HUES64 (cell line): ENCODE data around the gene HTRA2.

Source experiments
- H3K27ac ChIP-seq: 2 replicates; pipeline ENCODE4 v1.7.0; 2013; ENCODE audit warnings: low read depth, low read length, inconsistent platforms
- H3K27me3 ChIP-seq: 2 replicates; pipeline ENCODE4 v1.6.1; 2013; ENCODE audit warnings: mild to moderate bottlenecking, low read length; ENCODE audit not compliant: insufficient read depth
- H3K36me3 ChIP-seq: 2 replicates; pipeline ENCODE4 v1.6.1; 2013; ENCODE audit warnings: mild to moderate bottlenecking, low read length; ENCODE audit not compliant: insufficient read depth
- H3K4me1 ChIP-seq: 2 replicates; pipeline ENCODE4 v1.6.1; 2013; ENCODE audit warnings: mild to moderate bottlenecking, low read length, moderate library complexity; ENCODE audit not compliant: insufficient read depth
- H3K4me3 ChIP-seq: 2 replicates; pipeline ENCODE4 v1.5.1; 2013; ENCODE audit warnings: mild to moderate bottlenecking, low read length, moderate library complexity
- H3K9ac ChIP-seq: 2 replicates; pipeline ENCODE4 v1.6.1; 2013; ENCODE audit warnings: mild to moderate bottlenecking, low read depth, low read length
- H3K9me3 ChIP-seq: 2 replicates; pipeline ENCODE4 v1.6.1; 2013; ENCODE audit warnings: low read depth, low read length; ENCODE audit not compliant: insufficient read depth
- WGBS: fragments of 150-250, 120-280 bp; methylation state at CpG from one replicate; pipeline ENCODE4 v1.1.7; 2013; ENCODE audit warnings: missing lambda C conversion rate; 5-methylcytosine and 5-hydroxymethylcytosine counted together

Gene HTRA2

DNA sequence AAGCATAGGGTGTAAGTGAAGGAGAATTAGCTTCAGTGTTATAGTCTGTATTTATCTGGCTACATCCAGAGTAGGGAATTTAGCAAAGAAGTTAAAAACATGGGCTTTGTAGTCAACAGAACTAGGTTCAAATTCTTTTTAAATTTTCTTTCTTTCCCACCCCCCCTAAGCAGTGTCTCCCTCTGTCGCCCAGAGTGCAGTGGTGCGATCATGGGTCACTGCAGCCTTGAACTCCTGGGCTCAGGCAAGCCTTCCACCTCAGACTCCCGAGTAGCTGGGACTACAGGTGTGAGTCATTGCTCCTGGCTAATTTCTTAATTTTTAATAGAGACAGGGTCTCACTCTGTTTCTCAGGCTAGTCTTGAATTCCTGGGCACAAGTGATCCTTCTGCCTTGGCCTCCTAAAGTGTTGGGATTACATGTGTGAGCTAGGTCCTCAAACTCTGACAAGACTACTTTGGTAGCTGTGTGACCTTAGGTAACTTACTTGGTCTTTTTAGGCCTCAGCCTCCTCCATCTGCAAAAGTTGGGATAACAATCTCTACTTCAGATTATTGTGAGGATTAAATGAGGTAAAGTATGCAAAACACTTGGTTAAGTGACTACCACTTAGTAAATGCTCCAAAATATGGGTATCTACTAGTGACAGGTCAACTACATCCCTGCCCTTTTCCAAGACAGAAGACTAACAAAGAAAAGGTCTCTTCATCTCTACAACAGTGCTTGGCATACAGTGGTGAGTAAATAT lies 42.6 kb downstream of the HTRA2 start:
- H3K4me3 ChIP-seq, result no peak overlapping the region
- H3K27me3 ChIP-seq, result peaks cover 8% of the 10 kb centered on the region; the same call in 1 of the 2 replicates
- no peaks in the 10 kb centered on the region for H3K9me3 ChIP-seq
- no peaks in the 10 kb centered on the region for H3K36me3 ChIP-seq
- H3K27ac ChIP-seq, result no peak overlapping the region
- WGBS, result 82% methylated on average over 3 of the region's 3 CpGs
- no peak overlapping the region for H3K9ac ChIP-seq
- H3K4me1 ChIP-seq, result no peaks in the 10 kb centered on the region

DNA sequence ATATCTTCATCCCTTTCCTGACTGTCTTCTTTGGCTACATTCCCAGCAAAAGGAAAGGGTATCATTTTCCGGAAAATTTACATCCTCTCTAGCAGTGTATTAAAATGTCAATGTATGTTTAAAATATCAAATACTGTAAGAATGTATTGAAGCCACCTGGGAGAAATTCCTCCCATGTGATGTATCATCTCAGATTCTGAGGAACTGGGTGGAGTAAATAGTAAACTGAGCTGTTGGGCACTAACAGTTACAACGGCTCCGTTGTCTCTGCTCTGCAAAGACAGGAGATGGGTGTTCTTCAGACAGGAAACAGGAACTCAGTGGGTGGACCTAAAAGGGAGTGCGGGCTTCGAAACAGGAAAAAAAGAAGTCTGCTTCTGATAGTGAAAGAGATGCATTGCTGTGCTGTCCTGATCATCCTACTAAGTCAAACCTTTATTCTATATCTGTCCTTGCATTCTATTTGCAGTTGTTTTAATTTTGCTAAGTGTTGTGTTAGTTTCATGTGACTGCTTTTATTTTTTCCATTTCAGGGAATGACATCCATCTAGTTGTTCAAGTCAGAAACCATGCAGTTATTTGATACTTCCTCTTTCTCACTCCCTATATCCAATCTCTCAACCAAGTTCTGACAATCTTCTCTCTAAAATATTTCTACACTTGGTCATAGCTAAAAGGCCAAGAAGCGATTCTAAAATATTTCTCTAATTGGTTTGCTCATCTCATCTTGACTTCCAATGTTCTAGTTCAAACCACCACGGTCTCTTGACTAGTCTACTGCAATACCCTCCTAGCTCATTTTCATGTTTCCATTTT lies 44.2 kb downstream of the HTRA2 start:
- no peak overlapping the region for H3K27ac ChIP-seq
- WGBS, result 82% methylated on average over 6 of the region's 7 CpGs
- H3K27me3 ChIP-seq, result peaks cover 6% of the 10 kb centered on the region; the same call in 1 of the 2 replicates
- H3K4me3 ChIP-seq, result no peak overlapping the region
- H3K9ac ChIP-seq, result no peak overlapping the region
- H3K36me3 ChIP-seq, result no peaks in the 10 kb centered on the region
- H3K9me3 ChIP-seq, result no peaks in the 10 kb centered on the region
- no peaks in the 10 kb centered on the region for H3K4me1 ChIP-seq

DNA sequence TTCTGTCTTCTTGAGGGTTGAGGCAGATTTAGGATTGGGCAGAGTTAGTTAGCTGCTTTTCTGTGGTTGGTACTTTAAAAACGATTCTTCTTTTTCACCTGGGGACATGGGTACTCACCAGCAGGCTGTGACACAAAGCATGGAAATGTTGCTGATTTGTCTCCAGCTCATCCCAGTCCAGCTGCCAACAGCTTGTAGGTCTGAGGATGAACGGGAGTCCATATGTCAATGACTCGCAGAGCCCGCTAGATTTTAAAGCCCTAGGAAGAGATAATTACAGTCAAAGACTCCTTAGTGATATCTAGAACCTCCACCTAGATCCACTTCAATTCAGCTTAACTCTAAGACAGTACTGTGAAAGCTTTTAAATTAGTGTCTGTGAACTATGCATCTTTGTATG lies 45.6 kb downstream of the HTRA2 start:
- Histone ChIP-seq H3K4me3 (no peak overlapping the region), H3K36me3 (no peaks in the 10 kb centered on the region), H3K27me3 (peaks cover 6% of the 10 kb centered on the region; the same call in 1 of the 2 replicates), H3K4me1 (no peaks in the 10 kb centered on the region), H3K9me3 (no peaks in the 10 kb centered on the region), H3K27ac (no peak overlapping the region), H3K9ac (no peak overlapping the region; the same call in 1 of the 2 replicates)
- WGBS, result 93% methylated on average over 4 of the region's 4 CpGs

- Histone ChIP-seq H3K9ac (no peak overlapping the region), H3K27ac (no peak overlapping the region), H3K27me3 (peaks cover 7% of the 10 kb centered on the region; the same call in 1 of the 2 replicates), H3K4me3 (no peak overlapping the region), H3K4me1 (no peaks in the 10 kb centered on the region), H3K36me3 (no peaks in the 10 kb centered on the region), H3K9me3 (no peaks in the 10 kb centered on the region)
- WGBS, result 92% methylated on average over 5 of the region's 7 CpGs
Observed at GRCh38 chr2:74576211-74576862, 46.6 kb downstream of the HTRA2 start.

GRCh38 chr2:74576863-74577229 lies 47.1 kb downstream of the HTRA2 start:
- Histone ChIP-seq H3K27me3 (peaks cover 7% of the 10 kb centered on the region; the same call in 1 of the 2 replicates), H3K9ac (no peak overlapping the region), H3K27ac (no peak overlapping the region), H3K9me3 (no peaks in the 10 kb centered on the region), H3K4me3 (no peak overlapping the region), H3K4me1 (no peaks in the 10 kb centered on the region), H3K36me3 (no peaks in the 10 kb centered on the region)
- WGBS, result 82% methylated on average over 1 of the region's 1 CpG

DNA sequence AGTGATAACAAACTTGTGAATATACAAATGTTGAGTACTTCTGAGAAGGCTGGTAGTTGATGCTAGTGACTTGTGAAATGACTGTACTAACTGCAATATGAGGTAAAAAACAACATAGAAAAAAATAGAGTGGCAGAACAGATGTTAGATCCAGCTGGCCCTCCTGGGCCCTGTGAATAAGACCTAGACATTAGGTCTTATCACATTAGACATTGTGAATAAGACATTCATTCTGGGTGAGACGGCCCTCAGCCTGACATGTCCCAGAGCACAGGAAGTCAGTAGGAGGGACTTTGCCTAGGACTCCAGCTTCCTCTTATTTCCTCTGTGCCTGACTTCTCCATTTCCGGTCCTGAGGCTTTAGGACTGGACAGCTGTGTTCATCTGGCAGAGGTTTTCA lies 47.7 kb downstream of the HTRA2 start:
- no peak overlapping the region for H3K4me3 ChIP-seq
- peaks cover 7% of the 10 kb centered on the region; the same call in 1 of the 2 replicates for H3K27me3 ChIP-seq
- WGBS, result 85% methylated on average over 2 of the region's 2 CpGs
- no peak overlapping the region for H3K9ac ChIP-seq
- H3K4me1 ChIP-seq, result no peaks in the 10 kb centered on the region
- no peaks in the 10 kb centered on the region for H3K9me3 ChIP-seq
- H3K36me3 ChIP-seq, result no peaks in the 10 kb centered on the region
- H3K27ac ChIP-seq, result no peak overlapping the region

DNA sequence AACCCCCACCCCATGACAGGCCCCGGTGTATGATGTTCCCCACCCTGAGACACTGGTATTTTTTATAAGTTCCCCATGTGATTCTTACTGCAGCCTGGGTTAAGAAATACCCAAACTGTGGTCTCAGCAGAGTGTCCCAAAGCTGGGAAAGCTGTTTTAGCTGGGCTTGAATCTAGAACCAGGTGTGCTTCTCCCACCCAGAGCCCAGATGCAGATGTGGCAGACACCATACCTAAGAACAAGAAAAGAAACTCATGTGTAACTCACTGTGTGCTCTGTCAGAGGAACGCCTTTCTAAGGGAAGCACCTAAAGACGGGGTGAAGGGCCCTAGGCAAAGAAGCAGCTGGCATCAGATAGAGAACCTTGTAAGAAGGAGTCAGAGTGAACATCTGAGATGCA lies 48.7 kb downstream of the HTRA2 start:
- Histone ChIP-seq H3K27ac (no peak overlapping the region), H3K4me3 (no peak overlapping the region), H3K9me3 (no peaks in the 10 kb centered on the region), H3K4me1 (peaks cover 4% of the 10 kb centered on the region; the same call in 1 of the 2 replicates), H3K36me3 (no peaks in the 10 kb centered on the region), H3K9ac (no peak overlapping the region), H3K27me3 (peaks cover 7% of the 10 kb centered on the region; the same call in 1 of the 2 replicates)
- WGBS, result 97% methylated on average over 3 of the region's 3 CpGs

- H3K36me3 ChIP-seq, result no peaks in the 10 kb centered on the region
- H3K4me3 ChIP-seq, result no peak overlapping the region
- H3K9ac ChIP-seq, result no peak overlapping the region
- H3K27me3 ChIP-seq, result 0 out of 2 replicates have a peak, but pooled peaks cover 5% of the 10 kb centered on the region
- peaks cover 16% of the 10 kb centered on the region for H3K4me1 ChIP-seq
- H3K27ac ChIP-seq, result no peak overlapping the region
- H3K9me3 ChIP-seq, result no peaks in the 10 kb centered on the region
- 91% methylated on average over 3 of the region's 3 CpGs for WGBS
Observed at GRCh38 chr2:74581463-74581862, 51.7 kb downstream of the HTRA2 start.

- no CpG with 5 or more reads among the region's 2 CpGs for WGBS
- Histone ChIP-seq H3K27me3 (0 out of 2 replicates have a peak, but pooled peaks cover 2% of the 10 kb centered on the region), H3K9me3 (no peaks in the 10 kb centered on the region), H3K36me3 (no peaks in the 10 kb centered on the region), H3K4me3 (no peak overlapping the region), H3K9ac (no peak overlapping the region), H3K4me1 (peaks cover 16% of the 10 kb centered on the region), H3K27ac (no peak overlapping the region)
Observed at GRCh38 chr2:74582184-74582583, 52.5 kb downstream of the HTRA2 start.
